Neural cell (in vitro differentiated cells): Measurements from ENCODE around the gene TBL1XR1. TPM values are rescaled to one million over a fixed set of nuclear protein-coding genes. Genes with fewer than 3 reads are reported as not detected.

ENCODE experiments used
- H2AFZ ChIP-seq: fragments of 200-600, 300-800 bp; sonication (generic), shearing (Covaris generic); 2 replicates; pipeline ENCODE4 v1.6.0; 2014; ENCODE audit warnings: low read depth, mild to moderate bottlenecking, antibody characterized with exemption, low read length, moderate library complexity
- H3F3A ChIP-seq: fragments of 200-600 bp; shearing (Covaris generic); 2 replicates; pipeline ENCODE4 v1.6.1; 2016; ENCODE audit warnings: mild to moderate bottlenecking, moderate library complexity, mixed read lengths, antibody characterized with exemption, low read length; ENCODE audit not compliant: insufficient read depth, poor library complexity, severe bottlenecking
- H3K27ac ChIP-seq: fragments of 200-600, 300-800 bp; sonication (generic), shearing (Covaris generic); 2 replicates; pipeline ENCODE4 v1.5.1; 2014; ENCODE audit warnings: mild to moderate bottlenecking, low read length, moderate library complexity
- H3K27me3 ChIP-seq: fragments of 300-800, 200-600 bp; sonication (generic), shearing (Covaris generic); 2 replicates; pipeline ENCODE4 v1.6.0; 2014; ENCODE audit warnings: mild to moderate bottlenecking, low read depth, low read length, moderate library complexity; ENCODE audit not compliant: insufficient read depth
- H3K36me3 ChIP-seq: fragments of 300-800, 200-600 bp; sonication (generic), shearing (Covaris generic); 2 replicates; pipeline ENCODE4 v1.5.1; 2014; ENCODE audit warnings: mild to moderate bottlenecking, antibody characterized with exemption, low read length, moderate library complexity; ENCODE audit not compliant: insufficient read depth
- H3K4me2 ChIP-seq: fragments of 300-800, 200-600 bp; sonication (generic), shearing (Covaris generic); 2 replicates; pipeline ENCODE4 v1.6.0; 2014; ENCODE audit warnings: mild to moderate bottlenecking, low read length
- H3K4me3 ChIP-seq: fragments of 300-800, 200-600 bp; sonication (generic), shearing (Covaris generic); 2 replicates; pipeline ENCODE4 v1.5.1; 2014; ENCODE audit warnings: mild to moderate bottlenecking, low read length, moderate library complexity
- H3K79me2 ChIP-seq: fragments of 200-600 bp; shearing (Covaris generic); replicated peaks from 2 replicates; pipeline ENCODE4 v1.6.0; 2014; ENCODE audit warnings: mild to moderate bottlenecking, low read length, moderate library complexity; ENCODE audit not compliant: insufficient read depth
- H3K9ac ChIP-seq: fragments of 300-800, 200-600 bp; sonication (generic), shearing (Covaris generic); 2 replicates; pipeline ENCODE4 v1.6.1; 2016; ENCODE audit warnings: mild to moderate bottlenecking, low read length, mixed read lengths
- H3K9me2 ChIP-seq: fragments of 200-600 bp; shearing (Covaris generic); 2 replicates; pipeline ENCODE4 v1.6.1; 2016; ENCODE audit warnings: mild to moderate bottlenecking, low read length, mixed read lengths; ENCODE audit not compliant: insufficient read depth
- H3K9me3 ChIP-seq: fragments of 200-600, 300-800 bp; sonication (generic), shearing (Covaris generic); 2 replicates; pipeline ENCODE4 v1.6.1; 2016; ENCODE audit warnings: mild to moderate bottlenecking, mixed run types, low read length, moderate library complexity, mixed read lengths
- H4K20me1 ChIP-seq: fragments of 200-600 bp; shearing (Covaris generic); 2 replicates; pipeline ENCODE4 v1.6.1; 2016; ENCODE audit warnings: mild to moderate bottlenecking, mixed run types; ENCODE audit not compliant: insufficient read depth
- EP300 ChIP-seq: fragments of 450-650 bp; conservative IDR thresholded peaks from 2 replicates; pipeline ENCODE4 v1.6.1; 2014; ENCODE audit warnings: antibody characterized with exemption, mild to moderate bottlenecking, moderate library complexity; ENCODE audit not compliant: poor library complexity, severe bottlenecking
- EZH2 ChIP-seq: fragments of 200-600, 300-800 bp; shearing (Covaris generic), sonication (generic); IDR thresholded peaks from 2 replicates; pipeline ENCODE4 v1.6.1; 2014; ENCODE audit warnings: antibody characterized with exemption, low read length, borderline replicate concordance, mild to moderate bottlenecking; ENCODE audit not compliant: insufficient read depth, poor library complexity, severe bottlenecking
- MXI1 ChIP-seq: fragments of 450-650 bp; conservative IDR thresholded peaks from 2 replicates; pipeline ENCODE4 v1.6.1; 2014; ENCODE audit warnings: antibody characterized with exemption, mild to moderate bottlenecking; ENCODE audit not compliant: poor library complexity, severe bottlenecking
- POLR2AphosphoS5 ChIP-seq: IDR thresholded peaks from 2 replicates; pipeline ENCODE4 v1.6.1; 2012
- RAD21 ChIP-seq: fragments of 450-650 bp; conservative IDR thresholded peaks from 2 replicates; pipeline ENCODE4 v1.6.1; 2014; ENCODE audit warnings: antibody characterized with exemption, mild to moderate bottlenecking, moderate library complexity
- SMC3 ChIP-seq: fragments of 450-650 bp; conservative IDR thresholded peaks from 2 replicates; pipeline ENCODE4 v1.6.1; 2014; ENCODE audit warnings: antibody characterized with exemption, mild to moderate bottlenecking, moderate library complexity; ENCODE audit not compliant: poor library complexity
- TAF1 ChIP-seq: IDR thresholded peaks from 2 replicates; pipeline ENCODE4 v1.6.1; 2012; ENCODE audit warnings: low read depth
- polyA plus RNA-seq: library from polyadenylated mRNA; depleted of rRNA; stranded (reverse); fragments of >200 nt; gene quantifications from 2 replicates; pipeline ENCODE4 v1.2.3, GENCODE V29; 2014
- TF ChIP-seq, protein P1 (sequence below): fragments of 450-650 bp; IDR thresholded peaks from 2 replicates; pipeline ENCODE4 v1.5.1; 2014; ENCODE audit warnings: antibody characterized with exemption, mild to moderate bottlenecking, moderate library complexity; ENCODE audit not compliant: poor library complexity, severe bottlenecking
- TF ChIP-seq, protein P2 (sequence below): IDR thresholded peaks from 2 replicates; pipeline ENCODE4 v1.6.1; 2012; ENCODE audit warnings: borderline replicate concordance

Gene TBL1XR1
- polyA plus RNA-seq, 1 donor from 2014 or later, result 96.3 TPM

DNA sequence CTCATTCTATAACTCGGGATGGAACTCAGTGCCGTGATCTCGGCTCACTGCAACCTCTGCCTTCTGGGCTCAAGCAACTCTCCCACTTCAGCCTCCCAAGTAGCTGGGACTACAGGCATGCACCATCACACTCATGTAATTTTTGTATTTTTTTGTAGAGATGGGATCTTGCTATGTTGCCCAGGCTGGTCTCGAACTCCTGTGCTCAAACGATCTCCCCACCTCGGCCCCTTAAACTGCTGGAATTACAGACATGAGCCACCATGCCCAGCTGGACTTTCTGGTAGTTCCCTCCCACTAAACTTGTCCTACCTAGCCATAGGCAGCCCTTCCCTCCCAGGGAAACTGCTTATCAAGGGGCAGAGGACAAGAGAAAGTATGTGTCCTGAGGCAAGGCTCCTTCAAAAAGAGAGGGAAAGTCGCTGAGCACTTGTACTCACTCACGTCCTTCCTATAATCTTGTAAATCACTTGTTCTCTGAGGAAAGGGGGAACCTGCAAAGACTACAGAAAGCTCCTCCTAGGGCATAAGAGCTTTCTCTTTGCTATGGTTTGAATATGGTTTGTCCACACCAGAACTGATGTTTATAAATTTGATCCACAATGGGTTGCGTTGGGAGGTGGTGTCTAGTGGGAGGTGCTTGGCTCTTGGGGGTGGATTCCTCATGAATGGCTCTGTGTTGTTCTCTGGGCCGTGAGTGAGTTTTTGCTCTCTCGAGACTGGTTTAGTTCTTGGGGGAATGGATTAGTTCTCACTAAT lies 13.6 kb upstream of the TBL1XR1 start:
- H3K27me3 ChIP-seq, result no peaks in the 10 kb centered on the region
- H4K20me1 ChIP-seq, result no peaks in the 10 kb centered on the region
- H3K4me3 ChIP-seq, result no peak overlapping the region
- no peak overlapping the region for H2AFZ ChIP-seq
- H3K9ac ChIP-seq, result no peak overlapping the region
- no peak overlapping the region for H3K27ac ChIP-seq
- H3K9me3 ChIP-seq, result no peaks in the 10 kb centered on the region
- no peaks in the 10 kb centered on the region for H3K36me3 ChIP-seq
- H3F3A ChIP-seq, result no peaks in the 10 kb centered on the region
- no peak overlapping the region for H3K4me2 ChIP-seq
- TF ChIP-seq EP300 (no peak), SMC3 (no peak)
- TF ChIP-seq, protein P1, sequence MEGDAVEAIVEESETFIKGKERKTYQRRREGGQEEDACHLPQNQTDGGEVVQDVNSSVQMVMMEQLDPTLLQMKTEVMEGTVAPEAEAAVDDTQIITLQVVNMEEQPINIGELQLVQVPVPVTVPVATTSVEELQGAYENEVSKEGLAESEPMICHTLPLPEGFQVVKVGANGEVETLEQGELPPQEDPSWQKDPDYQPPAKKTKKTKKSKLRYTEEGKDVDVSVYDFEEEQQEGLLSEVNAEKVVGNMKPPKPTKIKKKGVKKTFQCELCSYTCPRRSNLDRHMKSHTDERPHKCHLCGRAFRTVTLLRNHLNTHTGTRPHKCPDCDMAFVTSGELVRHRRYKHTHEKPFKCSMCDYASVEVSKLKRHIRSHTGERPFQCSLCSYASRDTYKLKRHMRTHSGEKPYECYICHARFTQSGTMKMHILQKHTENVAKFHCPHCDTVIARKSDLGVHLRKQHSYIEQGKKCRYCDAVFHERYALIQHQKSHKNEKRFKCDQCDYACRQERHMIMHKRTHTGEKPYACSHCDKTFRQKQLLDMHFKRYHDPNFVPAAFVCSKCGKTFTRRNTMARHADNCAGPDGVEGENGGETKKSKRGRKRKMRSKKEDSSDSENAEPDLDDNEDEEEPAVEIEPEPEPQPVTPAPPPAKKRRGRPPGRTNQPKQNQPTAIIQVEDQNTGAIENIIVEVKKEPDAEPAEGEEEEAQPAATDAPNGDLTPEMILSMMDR, result no peak
- no peaks in the 10 kb centered on the region for H3K79me2 ChIP-seq
- no peaks in the 10 kb centered on the region for H3K9me2 ChIP-seq

DNA sequence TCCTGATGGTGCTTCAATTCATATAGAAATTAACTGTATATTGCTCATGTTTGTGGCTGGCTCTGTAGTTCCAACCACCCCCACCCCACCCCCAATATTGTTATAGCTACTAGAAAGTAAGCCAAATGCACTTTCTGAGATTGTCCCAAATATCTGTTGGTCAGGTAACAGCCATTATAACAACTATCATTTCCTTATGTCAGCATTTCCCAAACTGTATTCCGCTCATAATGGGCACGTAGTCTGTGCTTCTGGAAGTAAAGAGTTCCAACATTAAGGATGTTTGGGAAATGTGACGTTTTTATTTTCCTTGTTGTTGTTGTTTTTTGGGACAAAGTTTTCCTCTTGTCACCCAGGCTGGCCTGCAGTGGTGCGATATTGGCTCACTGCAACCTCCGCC lies 12.2 kb upstream of the TBL1XR1 start:
- no peak overlapping the region for H3K4me3 ChIP-seq
- no peaks in the 10 kb centered on the region for H3K79me2 ChIP-seq
- H2AFZ ChIP-seq, result no peak overlapping the region
- H3K27me3 ChIP-seq, result no peaks in the 10 kb centered on the region
- TF ChIP-seq, protein P1, result no peak
- no peak for TF ChIP-seq SMC3
- TF ChIP-seq RAD21, result no peak
- TF ChIP-seq EP300, result no peak
- TF ChIP-seq, protein P2, sequence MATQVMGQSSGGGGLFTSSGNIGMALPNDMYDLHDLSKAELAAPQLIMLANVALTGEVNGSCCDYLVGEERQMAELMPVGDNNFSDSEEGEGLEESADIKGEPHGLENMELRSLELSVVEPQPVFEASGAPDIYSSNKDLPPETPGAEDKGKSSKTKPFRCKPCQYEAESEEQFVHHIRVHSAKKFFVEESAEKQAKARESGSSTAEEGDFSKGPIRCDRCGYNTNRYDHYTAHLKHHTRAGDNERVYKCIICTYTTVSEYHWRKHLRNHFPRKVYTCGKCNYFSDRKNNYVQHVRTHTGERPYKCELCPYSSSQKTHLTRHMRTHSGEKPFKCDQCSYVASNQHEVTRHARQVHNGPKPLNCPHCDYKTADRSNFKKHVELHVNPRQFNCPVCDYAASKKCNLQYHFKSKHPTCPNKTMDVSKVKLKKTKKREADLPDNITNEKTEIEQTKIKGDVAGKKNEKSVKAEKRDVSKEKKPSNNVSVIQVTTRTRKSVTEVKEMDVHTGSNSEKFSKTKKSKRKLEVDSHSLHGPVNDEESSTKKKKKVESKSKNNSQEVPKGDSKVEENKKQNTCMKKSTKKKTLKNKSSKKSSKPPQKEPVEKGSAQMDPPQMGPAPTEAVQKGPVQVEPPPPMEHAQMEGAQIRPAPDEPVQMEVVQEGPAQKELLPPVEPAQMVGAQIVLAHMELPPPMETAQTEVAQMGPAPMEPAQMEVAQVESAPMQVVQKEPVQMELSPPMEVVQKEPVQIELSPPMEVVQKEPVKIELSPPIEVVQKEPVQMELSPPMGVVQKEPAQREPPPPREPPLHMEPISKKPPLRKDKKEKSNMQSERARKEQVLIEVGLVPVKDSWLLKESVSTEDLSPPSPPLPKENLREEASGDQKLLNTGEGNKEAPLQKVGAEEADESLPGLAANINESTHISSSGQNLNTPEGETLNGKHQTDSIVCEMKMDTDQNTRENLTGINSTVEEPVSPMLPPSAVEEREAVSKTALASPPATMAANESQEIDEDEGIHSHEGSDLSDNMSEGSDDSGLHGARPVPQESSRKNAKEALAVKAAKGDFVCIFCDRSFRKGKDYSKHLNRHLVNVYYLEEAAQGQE, result no peak
- no peak for TF ChIP-seq TAF1
- no peak for TF ChIP-seq EZH2
- TF ChIP-seq MXI1, result no peak
- TF ChIP-seq POLR2AphosphoS5, result no peak
- H3K9me3 ChIP-seq, result no peaks in the 10 kb centered on the region
- no peaks in the 10 kb centered on the region for H3K9me2 ChIP-seq
- H3K9ac ChIP-seq, result no peak overlapping the region
- H3K36me3 ChIP-seq, result no peaks in the 10 kb centered on the region
- H3F3A ChIP-seq, result no peaks in the 10 kb centered on the region
- no peaks in the 10 kb centered on the region for H4K20me1 ChIP-seq
- H3K4me2 ChIP-seq, result no peak overlapping the region
- H3K27ac ChIP-seq, result no peak overlapping the region
